Stimulated activated CD4-positive, alpha-beta T cell treated with anti-CD3 and anti-CD28 coated beads, Interleukin-15, amount 100 ng/mL, for 24 hours (primary cell): ENCODE measurements around the gene MEGF11.
A peak's percentile ranks its signal among the peaks of the same experiment; 100 is the strongest.
"Not testable (repeated sequence)": the region's sequence is repeated elsewhere in the genome, so short reads cannot be mapped to it uniquely, and the experiment has no call there.

ENCODE experiments used
- DNase-seq: peaks from one replicate; pipeline ENCODE4 v3.0.0-alpha.2; 2020

MEGF11 gene

DNA sequence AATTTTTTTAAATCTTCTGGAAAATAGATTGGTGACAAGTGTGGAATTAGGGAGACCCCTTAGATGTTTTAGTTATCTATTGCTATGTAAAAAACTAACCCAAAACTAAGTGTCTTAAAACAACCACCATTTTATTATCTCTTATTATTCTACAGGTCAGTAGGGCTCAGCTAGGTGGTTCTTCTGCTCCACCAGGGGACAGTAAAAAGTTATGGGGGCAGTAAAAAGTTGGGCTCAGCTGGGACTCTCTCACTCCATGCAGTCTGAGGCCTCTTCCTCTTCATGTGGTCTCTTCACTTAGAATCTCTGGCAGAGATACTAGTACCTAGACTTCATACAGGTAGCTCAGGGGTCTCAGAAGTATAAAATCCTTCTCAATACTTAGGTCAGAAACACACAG lies 21.8 kb upstream of the MEGF11 start:
- DNase-seq = no peak

DNA sequence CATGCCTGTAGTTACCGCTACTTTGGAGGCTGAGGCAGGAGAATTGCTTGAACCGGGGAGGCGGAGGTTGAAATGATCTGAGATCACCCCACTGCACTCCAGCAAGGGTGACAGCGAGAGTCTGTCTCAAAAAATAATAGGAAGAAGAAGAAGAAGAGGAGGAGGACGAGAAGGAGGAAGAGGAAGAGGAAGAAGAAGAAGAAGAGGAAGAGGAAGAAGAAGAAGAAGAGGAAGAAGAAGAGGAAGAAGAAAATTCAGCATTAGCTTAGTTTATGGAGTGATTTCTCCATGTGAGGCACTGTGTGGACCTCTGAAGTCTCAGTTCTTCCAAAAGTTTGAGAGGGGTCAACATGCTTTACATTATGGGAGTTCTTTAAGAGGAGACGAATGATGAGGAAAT lies 17.4 kb upstream of the MEGF11 start:
- no peak for DNase-seq

DNA sequence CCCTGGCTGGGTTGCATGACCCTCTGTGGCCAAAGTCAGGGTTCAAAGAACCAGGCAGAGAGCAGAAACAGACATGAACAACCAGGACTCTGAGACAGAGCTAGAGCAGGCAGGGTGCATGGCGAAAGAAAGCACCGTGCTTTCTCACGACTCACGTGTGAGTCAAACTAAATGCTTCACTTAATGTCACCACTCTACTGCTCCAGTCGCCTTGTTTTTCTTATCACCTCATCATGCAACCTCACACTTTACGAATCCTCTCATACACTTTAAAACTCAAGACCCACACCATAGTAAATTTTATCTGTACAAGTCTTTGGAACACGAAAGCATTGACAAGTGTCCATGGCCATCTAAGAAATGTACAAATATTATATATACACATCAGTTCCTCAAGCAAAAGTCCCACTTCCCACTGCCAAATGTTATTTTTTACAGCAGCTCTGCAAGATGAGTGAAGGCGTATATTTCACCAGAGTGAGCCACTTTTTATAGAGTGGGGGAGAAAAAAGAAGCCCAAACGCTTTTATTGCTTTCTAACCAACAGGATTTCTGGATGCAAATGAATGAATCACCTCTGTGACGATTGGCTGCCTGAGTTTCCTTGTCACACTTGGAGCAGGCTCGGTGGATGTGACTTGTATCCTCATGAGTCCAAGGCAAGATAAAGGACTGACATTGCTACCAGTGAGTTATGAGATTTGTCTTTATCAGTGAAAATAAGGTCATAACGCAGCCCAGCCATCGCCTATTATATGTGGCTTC lies 16.0 kb upstream of the MEGF11 start:
- no peak for DNase-seq

DNA sequence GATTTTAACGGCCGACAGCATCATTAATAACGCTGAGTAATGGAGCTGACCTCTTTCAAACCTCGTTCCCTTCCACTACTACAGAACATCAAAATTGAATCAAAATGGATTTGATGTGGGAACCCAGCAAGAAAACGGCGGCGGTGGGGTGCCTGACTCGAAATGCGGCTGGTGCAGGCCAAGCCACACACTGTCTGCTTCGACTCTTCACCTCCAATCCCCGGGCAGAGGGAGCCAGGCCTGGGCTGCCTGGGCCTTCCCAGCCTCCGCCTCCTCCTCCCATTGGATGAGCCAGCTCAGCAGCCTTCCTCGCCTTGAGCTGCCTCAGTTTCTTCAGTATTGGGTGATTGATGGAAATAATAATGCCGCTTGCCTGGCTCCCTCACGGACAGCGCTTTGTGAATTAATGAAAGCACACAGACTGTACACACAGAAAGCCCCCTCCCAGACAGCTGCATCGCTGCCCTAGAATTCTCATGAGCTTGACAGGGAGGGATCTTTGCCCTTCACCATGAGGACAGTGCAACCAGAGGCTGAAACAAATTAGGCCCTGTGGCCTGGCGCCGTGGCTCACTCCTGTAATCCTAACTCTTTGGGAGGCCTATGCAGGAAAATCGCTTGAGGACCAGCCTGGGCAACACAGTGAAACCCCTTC lies 11.4 kb upstream of the MEGF11 start:
- DNase-seq = no peak

DNA sequence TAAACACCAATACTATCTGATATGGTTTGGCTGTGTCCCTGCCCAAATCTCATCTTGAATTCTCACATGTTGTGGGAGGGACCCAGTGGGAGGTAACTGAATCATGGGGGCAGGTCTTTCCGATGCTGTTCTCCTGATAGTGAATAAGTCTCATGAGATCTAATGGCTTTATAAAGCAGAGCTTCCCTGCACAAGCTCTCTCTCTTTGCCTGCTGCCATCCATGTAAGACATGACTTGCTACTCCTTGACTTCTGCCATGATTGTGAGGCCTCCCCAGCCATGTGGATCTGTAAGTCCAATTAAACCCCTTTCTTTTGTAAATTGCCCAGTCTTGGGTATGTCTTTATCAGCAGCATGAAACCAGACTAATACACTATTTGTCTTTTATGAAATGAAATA lies 9.3 kb upstream of the MEGF11 start:
- DNase-seq = not testable (repeated sequence)

DNA sequence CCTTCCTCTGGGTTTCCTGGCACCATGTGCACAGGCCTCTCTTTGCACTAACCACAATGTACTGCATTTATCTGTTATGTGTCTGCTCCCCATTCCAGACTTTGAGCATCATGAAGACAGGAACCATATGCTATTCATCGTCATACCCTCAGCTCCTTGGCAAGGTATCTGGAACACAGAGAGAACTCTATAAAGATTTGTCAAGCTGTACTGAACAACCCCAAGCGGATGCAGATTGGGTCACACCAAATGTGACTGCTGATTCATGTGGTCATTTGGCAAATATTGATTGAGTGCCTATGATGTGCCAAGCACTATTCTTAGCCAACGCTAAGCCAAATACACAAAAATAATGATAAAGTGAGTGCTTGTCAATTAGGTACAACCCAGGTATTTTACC lies 7.5 kb upstream of the MEGF11 start:
- DNase-seq = no peak

DNA sequence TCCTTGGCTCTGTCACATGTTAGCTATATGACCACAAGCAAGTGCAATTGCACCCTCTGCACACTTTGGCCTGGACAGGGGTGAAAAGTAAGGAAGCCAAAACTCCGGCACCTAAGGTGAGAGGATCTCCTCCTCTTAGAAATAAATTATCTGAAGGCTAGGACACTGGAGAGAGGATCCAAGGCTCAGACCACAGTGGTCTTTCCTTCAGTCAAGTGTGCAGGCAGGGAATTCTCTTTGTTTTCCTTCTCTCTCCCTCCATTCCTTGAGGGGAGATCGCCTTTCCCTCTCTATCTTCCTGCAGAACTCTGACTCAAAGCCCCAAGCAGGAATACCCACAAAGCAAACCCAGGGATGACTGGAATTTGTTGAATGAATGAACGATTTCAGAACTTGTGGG lies 3.1 kb upstream of the MEGF11 start:
- DNase-seq = no peak

DNA sequence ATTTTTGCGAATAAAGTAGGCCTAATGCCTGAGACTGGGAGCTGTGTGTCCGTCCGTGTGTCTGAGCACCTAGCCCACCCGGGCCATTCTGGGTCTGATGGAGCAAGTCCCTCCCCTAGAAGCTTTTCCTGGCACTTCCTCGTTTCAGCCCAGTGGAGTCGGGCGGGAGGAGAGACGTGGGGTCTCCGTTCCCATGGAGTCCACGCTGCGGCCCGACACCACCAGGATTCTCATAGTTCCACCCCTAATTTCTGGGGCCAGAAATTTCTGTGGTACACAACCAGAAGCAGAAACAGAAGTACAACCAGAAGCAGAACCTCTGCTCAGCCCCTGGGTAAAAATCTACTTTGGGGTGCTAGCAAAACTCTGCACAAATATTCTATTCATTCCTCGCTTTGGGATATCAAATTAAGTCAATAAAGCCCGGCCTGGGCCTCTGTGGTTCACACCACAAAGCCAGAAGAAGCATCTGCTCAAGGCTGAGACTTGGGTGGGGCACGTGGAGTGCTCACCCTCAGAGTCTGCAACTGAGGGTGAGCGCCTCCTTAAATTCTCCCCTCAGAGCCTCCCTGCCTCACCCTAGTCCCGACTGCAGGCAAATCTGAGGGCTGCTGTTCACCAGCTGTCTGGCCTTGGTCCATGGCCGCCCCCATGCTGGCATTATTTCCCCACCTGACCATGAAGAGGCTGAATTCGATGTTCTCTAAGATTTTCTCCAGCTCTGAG lies 1.6 kb upstream of the MEGF11 start:
- no peak for DNase-seq

DNA sequence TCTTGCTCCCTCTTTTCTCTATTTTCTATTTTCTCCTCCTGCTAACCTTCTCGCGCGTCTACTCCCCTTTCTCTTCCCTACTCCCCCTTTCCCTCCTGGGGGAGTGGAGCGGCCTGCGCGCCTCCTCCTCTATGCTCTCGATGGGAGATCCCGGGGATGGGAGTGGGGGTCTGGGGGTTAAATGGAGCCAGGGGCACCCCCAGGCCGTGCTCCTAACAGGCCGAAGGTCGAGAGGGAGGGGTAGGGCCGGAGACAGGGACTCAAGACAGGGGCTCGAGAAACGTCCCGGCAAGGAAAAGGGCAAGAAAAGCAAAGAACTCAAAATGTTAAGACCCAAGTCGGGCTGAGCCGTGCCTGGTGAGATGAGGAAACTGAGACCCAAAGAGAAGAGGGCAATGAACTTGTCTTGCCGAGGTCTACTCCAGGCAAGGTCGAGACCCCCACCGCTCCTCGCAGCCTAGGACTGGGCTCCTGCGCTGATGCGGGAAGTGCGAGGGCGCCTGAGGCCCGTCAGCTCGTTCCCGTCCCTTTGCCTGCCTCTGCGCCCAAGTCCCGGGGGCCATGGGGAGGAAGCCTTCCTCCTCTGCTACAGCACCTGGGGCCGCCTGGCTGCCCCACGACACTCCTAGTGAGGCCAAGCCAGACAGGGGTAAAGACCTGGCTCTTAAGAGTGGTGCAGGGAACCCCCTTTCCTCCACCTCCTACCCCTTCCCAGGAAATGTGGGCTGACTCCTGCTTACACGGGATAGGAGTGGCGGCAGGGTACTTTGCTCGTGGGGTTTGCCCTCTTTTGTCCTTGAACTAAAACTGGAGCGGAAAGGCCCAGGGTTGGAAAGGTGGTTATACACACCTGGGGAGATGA lies 770 bp upstream of the MEGF11 start:
- peak; percentile 7 for DNase-seq

DNA sequence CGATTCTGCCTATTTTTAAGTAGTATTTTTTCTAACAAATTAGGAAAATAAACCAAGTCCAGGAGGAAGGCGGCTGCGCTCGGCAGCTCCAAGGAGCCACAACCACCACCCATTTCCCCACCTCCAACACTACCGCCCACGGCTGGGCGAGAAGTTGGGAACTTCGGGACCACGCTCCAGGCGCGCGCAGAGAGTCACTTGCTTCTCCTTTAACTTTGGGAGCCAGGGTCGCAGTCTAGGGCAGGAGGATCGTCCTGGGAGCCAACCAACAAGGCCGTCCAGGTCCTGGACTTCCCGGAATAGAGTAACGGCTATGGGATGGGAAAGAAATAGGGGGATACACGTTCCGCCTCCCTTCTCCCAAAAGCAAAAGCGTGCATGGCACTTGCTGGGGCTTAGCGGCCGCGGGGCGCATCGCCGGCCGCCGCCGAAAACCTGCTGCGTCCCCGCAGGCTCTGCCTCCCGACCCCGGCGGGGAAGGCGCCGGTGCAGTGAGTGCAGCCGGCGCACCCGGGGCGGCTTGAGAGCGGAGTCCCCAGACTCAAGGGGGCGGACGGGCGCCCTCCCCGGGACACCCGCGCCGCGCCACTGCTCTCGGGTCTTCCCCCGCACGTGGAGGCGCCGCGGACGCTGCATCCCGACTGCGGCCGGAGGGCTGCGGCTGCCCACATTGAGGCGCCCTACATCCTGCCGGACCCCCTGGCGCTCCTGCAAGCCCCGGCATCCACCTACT lies 699 bp downstream of the MEGF11 start:
- DNase-seq = peak; percentile 50

DNA sequence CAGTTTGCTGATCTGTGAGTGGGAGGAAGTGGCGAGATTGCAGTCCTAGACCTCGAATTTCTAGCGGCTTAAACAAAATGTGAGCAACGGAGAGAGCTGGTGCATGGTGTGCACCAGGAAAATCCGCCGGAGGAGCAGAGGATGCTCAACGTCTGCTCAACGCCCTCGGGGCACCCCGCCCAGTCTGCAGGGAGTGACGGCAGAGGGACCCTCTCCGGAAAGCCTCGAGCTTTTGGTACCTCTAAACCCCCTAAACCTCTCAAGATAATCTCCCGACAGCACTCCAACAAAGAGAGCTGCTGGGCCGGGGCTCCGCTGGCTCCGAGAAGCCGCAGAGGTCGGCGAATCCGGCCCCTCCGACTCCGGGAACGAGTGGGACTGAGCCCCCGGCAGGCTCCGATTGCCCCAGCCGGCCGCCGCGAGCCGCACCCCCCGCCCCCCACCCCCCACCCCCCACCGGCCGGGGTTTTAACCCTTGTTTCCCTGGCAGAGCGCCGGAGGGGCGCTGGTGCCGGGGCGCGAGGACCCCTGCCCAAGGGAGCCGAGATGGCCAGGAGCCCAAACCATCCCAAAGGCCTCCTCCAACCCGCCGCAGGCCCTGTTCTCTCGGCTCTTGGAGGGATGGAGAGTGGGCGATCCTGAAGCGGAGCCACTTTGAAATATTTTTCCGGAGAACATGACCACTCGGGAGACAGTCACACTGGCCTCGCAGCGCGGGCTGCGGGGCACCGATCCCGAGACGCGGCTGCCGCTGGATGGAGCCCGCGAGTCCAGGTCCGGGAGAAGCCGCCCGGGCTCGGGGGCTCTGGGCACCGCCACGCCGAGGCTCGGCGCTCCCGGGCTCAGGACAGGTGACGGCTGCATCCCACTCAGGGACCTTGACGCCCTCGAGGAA lies 1.5 kb downstream of the MEGF11 start:
- peak; percentile 72 for DNase-seq

DNA sequence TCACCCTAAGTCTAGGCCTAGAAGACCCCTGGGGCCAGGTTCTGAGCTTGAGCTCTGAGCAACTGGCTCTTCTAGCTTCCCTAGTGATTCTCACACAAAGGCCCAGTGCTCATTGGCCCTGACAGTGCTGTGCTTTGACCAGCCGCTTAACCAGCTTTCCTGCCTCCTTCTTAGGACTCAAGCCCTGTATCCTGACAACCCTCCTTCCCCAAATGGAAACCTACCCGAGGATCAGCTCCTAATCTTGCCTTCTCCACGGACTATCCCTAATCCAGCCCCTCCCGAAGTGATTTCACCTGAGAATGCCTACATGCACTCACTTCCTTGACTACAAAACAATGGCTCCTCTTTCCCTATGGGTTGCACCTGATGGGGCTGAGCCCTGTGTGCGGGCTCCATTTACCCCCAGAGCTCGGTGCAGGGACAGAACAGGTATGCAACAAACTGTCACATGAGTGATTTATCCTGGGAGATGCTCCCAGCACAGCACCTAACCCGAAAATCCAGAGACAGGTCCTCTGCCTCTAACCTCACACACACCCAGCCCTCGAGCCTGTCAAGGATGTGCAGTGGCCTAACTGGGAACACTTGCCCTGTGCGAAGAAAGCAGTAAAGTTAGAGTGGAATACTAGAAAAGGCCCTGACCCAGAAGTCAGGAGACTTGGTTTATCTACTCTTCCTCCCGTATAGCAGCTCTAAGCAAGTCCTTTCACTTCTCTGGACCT lies 2.3 kb downstream of the MEGF11 start:
- no peak for DNase-seq

DNA sequence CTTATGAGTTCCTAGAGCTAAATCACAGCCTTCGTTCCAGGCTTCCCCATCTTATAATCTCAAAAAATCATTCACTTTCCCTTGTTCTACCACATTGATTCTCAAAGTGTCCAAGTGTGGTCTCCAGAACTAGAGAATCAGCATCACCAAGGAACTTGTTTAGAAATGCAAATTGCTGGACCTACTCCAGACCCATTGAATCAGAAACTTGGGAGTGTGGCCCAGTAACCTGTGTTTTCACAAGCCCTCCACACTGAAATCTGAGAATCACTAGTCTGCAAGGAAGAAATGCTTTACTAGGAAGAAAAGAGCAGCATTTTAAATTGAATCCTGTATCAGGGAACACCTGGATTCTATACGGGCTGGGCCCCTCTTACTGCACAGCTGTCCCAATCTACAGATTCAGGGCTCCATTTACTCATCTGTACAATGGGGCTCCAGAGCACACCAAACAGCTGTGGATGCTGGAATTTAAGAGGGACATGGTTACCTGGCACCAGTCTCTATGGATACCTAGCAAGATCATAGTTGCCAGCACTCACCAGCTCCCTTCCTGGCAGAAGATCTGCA lies 3.9 kb downstream of the MEGF11 start:
- DNase-seq = no peak

DNA sequence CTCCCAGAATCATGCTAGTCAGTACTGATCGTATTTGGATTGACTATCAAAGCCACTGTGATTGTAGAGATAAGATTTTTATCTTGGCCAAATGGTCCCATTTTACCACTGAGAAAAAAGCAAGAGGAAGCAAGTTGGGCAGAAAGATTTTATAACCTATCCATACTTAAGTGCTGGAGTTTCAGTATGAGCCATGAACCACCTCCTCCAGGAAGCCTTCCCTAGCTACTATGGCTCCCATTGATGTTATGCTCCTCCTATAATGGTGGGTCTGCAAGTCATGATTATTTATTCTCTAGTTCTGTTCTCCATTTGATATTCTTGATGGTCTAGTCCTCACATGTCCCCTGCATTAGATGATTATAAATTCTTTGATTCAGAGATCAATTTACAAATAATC lies 6.6 kb downstream of the MEGF11 start:
- no peak for DNase-seq

DNA sequence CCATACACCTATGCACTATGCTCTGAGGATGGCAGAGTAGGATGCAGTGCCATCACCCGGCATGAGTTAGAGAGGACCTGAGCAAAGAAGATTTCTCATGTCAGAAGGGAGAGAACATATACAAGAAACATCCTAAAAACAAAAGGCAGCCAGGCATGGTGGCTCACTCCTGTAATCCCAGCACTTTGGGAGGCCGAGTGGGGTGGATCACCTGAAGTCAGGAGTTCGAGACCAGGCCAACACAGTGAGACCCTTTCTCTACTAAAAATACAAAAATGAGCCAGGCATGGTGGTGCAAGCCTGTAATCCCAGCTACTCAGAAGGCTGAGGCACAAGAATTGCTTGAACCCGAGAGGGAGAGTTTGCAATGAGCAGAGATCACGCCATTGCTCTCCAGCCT lies 7.7 kb downstream of the MEGF11 start:
- not testable (repeated sequence) for DNase-seq

DNA sequence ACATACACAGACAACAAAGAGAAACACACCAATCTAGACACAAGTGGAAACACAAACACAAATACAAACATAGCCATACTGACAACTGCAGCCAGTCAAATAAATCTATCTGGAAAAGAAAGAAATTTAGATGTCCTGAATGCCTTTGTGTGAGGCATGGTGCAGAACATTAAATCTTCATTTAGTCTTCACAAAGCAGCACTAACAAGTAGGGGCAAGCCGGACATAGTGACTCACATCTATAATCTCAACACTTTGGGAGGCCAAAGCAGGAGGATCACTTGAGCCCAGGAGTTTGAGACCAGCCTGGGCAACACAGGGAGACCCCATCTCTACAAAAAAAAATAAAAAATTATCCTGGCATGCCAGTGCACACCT lies 11.7 kb downstream of the MEGF11 start:
- no peak for DNase-seq

DNA sequence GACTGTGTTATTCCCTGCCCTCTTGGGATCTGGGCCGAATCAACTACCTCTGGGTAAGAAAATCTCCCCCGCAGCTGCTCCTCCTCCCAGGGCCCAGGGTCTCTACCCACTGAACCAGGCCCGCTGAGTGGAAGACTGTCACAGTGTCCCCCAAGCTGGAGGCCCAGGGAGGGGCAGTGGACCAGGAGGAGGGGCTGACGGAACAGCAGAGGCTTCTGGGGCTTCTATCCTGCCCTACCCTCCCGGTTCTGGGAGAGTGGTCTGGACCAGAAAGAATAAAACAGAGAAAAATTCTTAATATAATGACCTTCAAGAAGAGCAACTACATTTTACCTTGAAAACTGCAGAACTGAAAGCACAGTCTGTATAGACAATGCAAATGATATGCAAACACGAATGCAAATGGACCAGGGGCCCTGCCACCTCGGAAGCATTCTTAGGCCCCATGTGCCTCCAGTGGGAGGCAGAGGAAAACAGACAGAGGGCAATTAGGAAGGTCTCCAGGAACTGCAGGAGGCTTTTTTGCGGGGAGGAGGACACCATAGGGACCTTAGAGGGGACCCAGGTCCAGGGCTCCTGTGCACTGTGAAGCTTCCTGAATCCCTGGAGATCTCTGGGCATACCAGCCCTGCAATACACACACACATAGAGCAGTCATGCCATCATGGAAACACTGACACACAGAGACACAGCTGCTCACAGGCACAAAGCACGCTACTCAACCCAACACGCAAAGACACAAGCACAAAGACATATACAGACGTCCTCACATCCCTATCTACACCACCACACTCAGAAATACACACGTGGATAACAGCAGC lies 12.3 kb downstream of the MEGF11 start:
- DNase-seq = no peak

DNA sequence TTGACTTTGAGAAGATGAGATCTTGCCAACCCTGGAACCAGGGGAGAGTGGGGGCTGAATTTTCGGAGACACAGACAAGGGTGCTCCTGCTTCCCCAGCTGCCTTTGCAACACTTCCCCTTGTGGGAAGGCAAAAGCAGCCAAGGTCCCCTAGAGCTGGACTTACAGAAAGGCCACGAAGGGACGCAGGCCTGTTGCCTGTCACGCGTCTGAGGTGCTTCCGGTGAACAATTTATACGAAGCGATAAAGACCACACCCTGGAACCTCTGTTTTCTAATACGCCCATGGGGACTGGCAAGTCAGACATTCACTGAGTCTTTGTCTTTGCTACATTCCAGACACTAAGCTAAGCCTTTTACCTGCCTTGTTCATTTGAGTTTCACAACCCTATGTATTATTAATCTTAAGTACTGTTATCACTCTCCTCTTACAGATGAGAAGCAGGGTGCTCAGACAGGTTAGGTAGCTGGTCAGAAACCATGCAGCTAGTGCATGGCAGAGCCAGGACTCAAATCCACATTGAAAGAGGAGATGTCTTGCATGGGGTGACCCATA lies 13.2 kb downstream of the MEGF11 start:
- DNase-seq = no peak

DNA sequence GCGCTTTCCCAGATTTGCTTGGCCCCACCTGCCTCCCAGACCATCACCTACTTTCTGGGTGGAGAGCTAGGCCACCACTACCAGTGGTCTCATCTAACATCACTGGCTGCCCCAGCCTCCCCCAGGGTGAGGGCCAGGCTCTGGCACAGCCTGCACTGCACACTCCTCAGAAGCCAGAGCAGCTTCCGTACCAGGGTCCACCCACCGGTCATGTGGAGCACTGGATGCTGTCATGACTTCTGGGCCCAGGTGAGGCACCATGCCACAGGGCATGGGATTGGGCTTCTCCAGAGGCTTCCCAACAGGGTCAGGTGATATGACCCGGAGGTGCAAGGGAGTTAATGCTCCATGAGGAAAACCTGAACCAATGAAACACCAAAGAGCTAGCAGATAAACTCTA lies 14.0 kb downstream of the MEGF11 start:
- no peak for DNase-seq
